ENCODE data around the gene TXNIP.

The TXNIP gene

GRCh38 chr1:145956361-145956760 lies 40.0 kb downstream of the TXNIP start:
- TF ChIP-seq, protein P1, sequence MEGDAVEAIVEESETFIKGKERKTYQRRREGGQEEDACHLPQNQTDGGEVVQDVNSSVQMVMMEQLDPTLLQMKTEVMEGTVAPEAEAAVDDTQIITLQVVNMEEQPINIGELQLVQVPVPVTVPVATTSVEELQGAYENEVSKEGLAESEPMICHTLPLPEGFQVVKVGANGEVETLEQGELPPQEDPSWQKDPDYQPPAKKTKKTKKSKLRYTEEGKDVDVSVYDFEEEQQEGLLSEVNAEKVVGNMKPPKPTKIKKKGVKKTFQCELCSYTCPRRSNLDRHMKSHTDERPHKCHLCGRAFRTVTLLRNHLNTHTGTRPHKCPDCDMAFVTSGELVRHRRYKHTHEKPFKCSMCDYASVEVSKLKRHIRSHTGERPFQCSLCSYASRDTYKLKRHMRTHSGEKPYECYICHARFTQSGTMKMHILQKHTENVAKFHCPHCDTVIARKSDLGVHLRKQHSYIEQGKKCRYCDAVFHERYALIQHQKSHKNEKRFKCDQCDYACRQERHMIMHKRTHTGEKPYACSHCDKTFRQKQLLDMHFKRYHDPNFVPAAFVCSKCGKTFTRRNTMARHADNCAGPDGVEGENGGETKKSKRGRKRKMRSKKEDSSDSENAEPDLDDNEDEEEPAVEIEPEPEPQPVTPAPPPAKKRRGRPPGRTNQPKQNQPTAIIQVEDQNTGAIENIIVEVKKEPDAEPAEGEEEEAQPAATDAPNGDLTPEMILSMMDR (IDR thresholded peaks at IDR 0.05), result no peak

DNA sequence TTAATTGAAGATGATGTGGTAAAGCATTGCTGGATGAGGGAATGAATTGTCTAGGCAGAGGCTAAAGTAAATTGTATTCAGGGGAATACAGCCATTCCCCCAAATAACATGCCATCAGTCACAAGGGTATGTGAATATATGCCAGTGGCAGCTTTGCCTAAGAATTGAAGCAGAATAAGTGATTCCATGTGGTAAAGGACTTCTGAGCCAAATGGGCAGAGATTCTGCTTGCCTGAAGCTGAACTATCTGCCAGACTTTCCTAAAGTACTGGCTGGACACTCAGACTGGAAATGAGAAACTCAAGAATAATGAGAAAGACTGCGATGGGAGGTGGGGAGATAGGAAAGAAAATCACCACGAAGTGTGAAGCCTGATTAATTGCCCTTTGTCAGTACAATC lies 40.9 kb downstream of the TXNIP start:
- TF ChIP-seq, protein P1 (IDR thresholded peaks at IDR 0.05), result no peak

DNA sequence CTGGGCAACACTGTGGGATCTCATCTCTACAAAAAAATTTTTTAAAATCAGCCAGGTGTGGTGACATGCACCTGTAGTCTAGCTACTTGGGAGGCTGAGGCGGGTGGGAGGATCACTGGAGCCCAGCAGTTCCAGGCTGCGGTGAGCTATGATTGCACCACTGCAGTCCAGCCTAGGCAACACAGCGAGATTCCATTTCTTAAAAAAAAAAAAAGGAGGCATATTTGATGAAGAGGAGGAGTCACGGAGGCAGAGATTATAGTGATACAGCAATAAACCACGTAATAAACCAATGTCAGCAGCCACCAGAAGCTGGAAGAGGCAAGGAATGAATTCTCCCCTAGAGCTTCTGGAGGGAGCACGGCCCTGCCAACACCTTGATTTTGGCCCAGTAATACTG lies 42.5 kb downstream of the TXNIP start:
- TF ChIP-seq, protein P1 (IDR thresholded peaks at IDR 0.05), result no peak

GRCh38 chr1:145952903-145953302 lies 43.5 kb downstream of the TXNIP start:
- TF ChIP-seq, protein P1 (IDR thresholded peaks at IDR 0.05), result no peak

DNA sequence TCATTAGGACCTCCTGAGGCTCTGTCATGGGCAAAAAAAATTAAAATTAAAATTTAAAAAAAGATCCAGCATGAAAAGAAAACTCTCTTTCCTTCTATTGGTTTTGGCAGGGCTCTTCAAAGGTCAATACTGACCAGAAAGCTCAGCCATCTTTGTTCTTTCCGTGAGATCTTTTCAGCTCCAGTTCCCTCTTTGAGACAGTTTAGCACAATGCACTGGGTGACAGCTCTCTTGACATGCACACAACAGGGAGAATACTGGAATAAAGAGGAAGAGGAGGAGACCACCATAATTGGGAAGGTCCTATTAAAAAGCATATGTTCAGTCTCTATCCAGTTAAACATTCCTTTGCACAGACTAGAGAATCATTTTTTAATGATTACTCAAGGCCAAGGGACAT lies 44.9 kb downstream of the TXNIP start:
- TF ChIP-seq, protein P1 (IDR thresholded peaks at IDR 0.05), result no peak

GRCh38 chr1:145949219-145949618 lies 47.2 kb downstream of the TXNIP start:
- TF ChIP-seq, protein P1 (IDR thresholded peaks at IDR 0.05), result no peak

GRCh38 chr1:145947551-145947950 lies 48.8 kb downstream of the TXNIP start:
- TF ChIP-seq, protein P1 (IDR thresholded peaks at IDR 0.05), result no peak

GRCh38 chr1:145946477-145946986 lies 49.8 kb downstream of the TXNIP start:
- TF ChIP-seq, protein P1 (IDR thresholded peaks at IDR 0.05), result no peak

Measured in LNCAP (cell line).